PFSK-1 (cell line): ENCODE measurements around the gene PERM1.

Experiments
- FOXP2 ChIP-seq: optimal IDR thresholded peaks from 2 replicates; pipeline ENCODE3; 2011; ENCODE audit warnings: borderline replicate concordance, control low read depth, inconsistent platforms; ENCODE audit not compliant: insufficient read depth; ENCODE audit errors: extremely low read length, extremely low read depth
- REST ChIP-seq, 2 experiments: IDR thresholded peaks; 2 replicates each; pipeline versions ENCODE4 v1.6.1 to v1.8.0; 2011 to 2012; ENCODE audit warnings: low read depth in 2 of 2, low read length in 2 of 2, control low read depth in 1 of 2, inconsistent platforms in 1 of 2, mild to moderate bottlenecking in 1 of 2, moderate library complexity in 1 of 2; ENCODE audit not compliant: insufficient read depth in 1 of 2
- TAF1 ChIP-seq: IDR thresholded peaks from 2 replicates; pipeline ENCODE4 v1.6.1; 2012; ENCODE audit warnings: low read length, control low read depth, borderline replicate concordance; ENCODE audit not compliant: insufficient read depth

GRCh38 chr1:942864-943533, 38.9 kb downstream of the PERM1 start:
- TF ChIP-seq REST (IDR thresholded peaks at IDR 0.05; ENCODE audit: insufficient read depth in 1 of 2, low read depth in 2 of 2, low read length in 2 of 2) (no peak), FOXP2 (no peak), TAF1 (peak; percentile 27; the same call in 1 of the 2 replicates)
